Chondrocyte (in vitro differentiated cells): ENCODE results near the gene ALOXE3. TPM values are rescaled to one million over a fixed set of nuclear protein-coding genes. Genes with fewer than 3 reads are reported as not detected.

Experiments
- DNase-seq: peaks from one replicate; pipeline ENCODE4 v3.0.0; 2021; ENCODE audit warnings: mixed read lengths, low spot score
- H3K27ac Mint-ChIP-seq: one replicate; pipeline ENCODE4 v1.8.0; 2021; ENCODE audit warnings: mild to moderate bottlenecking, moderate library complexity, mixed read lengths; ENCODE audit not compliant: unreplicated experiment
- H3K27me3 Mint-ChIP-seq: 2 replicates; pipeline ENCODE4 v1.8.0; 2021; ENCODE audit warnings: low read depth, mixed read lengths
- H3K36me3 Mint-ChIP-seq: 2 replicates; pipeline ENCODE4 v1.8.0; 2021; ENCODE audit warnings: low read depth, mixed read lengths
- H3K4me1 Mint-ChIP-seq: 2 replicates; pipeline ENCODE4 v1.8.0; 2021; ENCODE audit warnings: low read depth, mild to moderate bottlenecking, mixed read lengths
- H3K4me3 Mint-ChIP-seq: one replicate; pipeline ENCODE4 v1.8.0; 2021; ENCODE audit warnings: mild to moderate bottlenecking, moderate library complexity, mixed read lengths; ENCODE audit not compliant: unreplicated experiment
- H3K9me3 Mint-ChIP-seq: 2 replicates; pipeline ENCODE4 v1.8.0; 2021; ENCODE audit warnings: low read depth, mixed read lengths
- CTCF ChIP-seq: fragments of 200-600 bp; sonication (generic); IDR thresholded peaks from 2 replicates; pipeline ENCODE4 v1.5.0; 2021; ENCODE audit warnings: antibody characterized with exemption, mild to moderate bottlenecking, moderate library complexity
- total RNA-seq: library from RNA; stranded (reverse); gene quantifications from 3 replicates; pipeline ENCODE4 v1.2.1, GENCODE V29; 2021

The ALOXE3 gene
- total RNA-seq, 1 donor from 2014 or later = 0.12 TPM

DNA sequence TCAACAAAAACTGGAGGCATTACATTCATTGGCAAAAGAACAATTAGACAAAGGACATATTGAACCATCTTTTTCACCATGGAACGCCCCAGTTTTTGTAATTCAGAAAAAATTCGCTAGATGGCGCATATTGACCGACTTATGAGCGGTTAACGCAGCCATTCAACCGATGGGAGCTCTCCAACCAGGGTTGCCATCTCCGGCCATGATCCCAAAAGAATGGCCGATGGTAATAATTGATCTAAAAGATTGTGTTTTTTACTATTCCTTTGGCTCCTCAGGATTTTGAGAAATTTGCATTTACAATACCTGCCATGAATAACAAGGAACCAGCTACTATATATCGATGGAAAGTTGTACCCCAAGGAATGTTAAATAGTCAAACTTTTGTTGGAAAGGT is 58.0 kb downstream of the ALOXE3 start:
- Mint-ChIP-seq H3K27me3 (peaks cover 59% of the 10 kb centered on the region), H3K4me3 (no peak overlapping the region), H3K36me3 (no peaks in the 10 kb centered on the region), H3K27ac (no peak overlapping the region), H3K9me3 (no peaks in the 10 kb centered on the region), H3K4me1 (peaks cover 18% of the 10 kb centered on the region)
- no peak for DNase-seq
- TF ChIP-seq CTCF = peak; percentile 88

- no peak for DNase-seq
- no peak overlapping the region for H3K4me3 Mint-ChIP-seq
- H3K4me1 Mint-ChIP-seq = peaks cover 18% of the 10 kb centered on the region
- TF ChIP-seq CTCF = no peak
- no peaks in the 10 kb centered on the region for H3K36me3 Mint-ChIP-seq
- H3K27ac Mint-ChIP-seq = no peak overlapping the region
- H3K9me3 Mint-ChIP-seq = no peaks in the 10 kb centered on the region
- peaks cover 55% of the 10 kb centered on the region for H3K27me3 Mint-ChIP-seq
Observed at GRCh38 chr17:8059131-8059530, 59.2 kb downstream of the ALOXE3 start.

GRCh38 chr17:8057691-8058114 is 60.6 kb downstream of the ALOXE3 start:
- Mint-ChIP-seq H3K36me3 (no peaks in the 10 kb centered on the region), H3K4me1 (peaks cover 12% of the 10 kb centered on the region), H3K9me3 (no peaks in the 10 kb centered on the region), H3K4me3 (no peak overlapping the region), H3K27ac (no peak overlapping the region), H3K27me3 (peaks cover 44% of the 10 kb centered on the region)
- DNase-seq = no peak
- TF ChIP-seq CTCF = peak; percentile 85

DNA sequence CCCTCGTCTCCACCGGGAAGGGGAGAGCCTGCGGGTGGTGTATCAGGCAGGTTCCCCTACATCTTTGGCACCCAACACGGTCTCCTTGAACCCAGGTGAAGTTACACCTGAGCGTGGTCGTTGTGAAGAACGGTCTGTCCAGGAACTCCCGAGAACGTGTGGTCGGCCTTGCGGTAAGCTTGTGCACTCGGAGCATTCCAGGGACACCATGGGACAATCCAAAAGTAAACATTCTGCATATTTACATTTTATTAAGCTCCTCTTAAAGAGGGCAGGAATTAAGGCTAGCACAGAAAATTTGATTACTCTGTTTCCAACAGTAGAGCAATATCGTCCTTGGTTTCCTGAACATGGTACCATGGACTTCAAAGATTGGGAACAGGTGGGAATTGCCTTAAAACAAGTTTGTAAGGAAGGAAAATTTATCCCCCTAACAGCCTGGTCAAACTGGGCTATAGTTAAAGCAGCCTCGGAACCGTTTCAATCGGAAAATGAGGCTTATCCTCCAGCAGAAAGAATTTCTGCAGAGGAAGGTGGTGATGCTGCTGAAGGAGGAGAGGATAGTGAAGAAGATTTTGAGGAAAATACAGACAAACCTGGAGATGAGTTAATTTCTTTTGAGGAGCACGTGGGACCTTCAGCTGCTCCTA is 61.2 kb downstream of the ALOXE3 start:
- peaks cover 38% of the 10 kb centered on the region for H3K27me3 Mint-ChIP-seq
- H3K4me1 Mint-ChIP-seq = peaks cover 6% of the 10 kb centered on the region
- TF ChIP-seq CTCF = no peak
- no peak overlapping the region for H3K27ac Mint-ChIP-seq
- H3K9me3 Mint-ChIP-seq = no peaks in the 10 kb centered on the region
- DNase-seq = peak; percentile 52
- H3K4me3 Mint-ChIP-seq = no peak overlapping the region
- no peaks in the 10 kb centered on the region for H3K36me3 Mint-ChIP-seq

GRCh38 chr17:8056232-8056975 is 61.9 kb downstream of the ALOXE3 start:
- Mint-ChIP-seq H3K9me3 (no peaks in the 10 kb centered on the region), H3K27ac (no peak overlapping the region), H3K27me3 (peaks cover 39% of the 10 kb centered on the region), H3K4me1 (peaks cover 2% of the 10 kb centered on the region), H3K4me3 (no peak overlapping the region), H3K36me3 (no peaks in the 10 kb centered on the region)
- DNase-seq = peak; percentile 39
- TF ChIP-seq CTCF = no peak
